SJCRH30 (cell line): ENCODE measurements around the gene DAB1. TPM values are rescaled to one million over a fixed set of nuclear protein-coding genes. Genes with fewer than 3 reads are reported as not detected.

Experiments used
- DNase-seq, 2 experiments: peaks; one replicate each; pipeline ENCODE4 v3.0.0-alpha.2; 2015 to 2020
- H3K27ac ChIP-seq: fragments of 250-450 bp; sonication (Bioruptor Pico); 2 replicates; pipeline ENCODE4 v1.5.1; 2020; ENCODE audit warnings: mild to moderate bottlenecking, moderate library complexity
- H3K27me3 ChIP-seq: fragments of 250-450 bp; sonication (Bioruptor Pico); 2 replicates; pipeline ENCODE4 v1.5.1; 2020; ENCODE audit warnings: mild to moderate bottlenecking, moderate library complexity
- H3K36me3 ChIP-seq: fragments of 250-450 bp; sonication (Bioruptor Pico); 2 replicates; pipeline ENCODE4 v1.5.1; 2020; ENCODE audit warnings: mild to moderate bottlenecking, moderate library complexity
- H3K4me1 ChIP-seq: fragments of 250-450 bp; sonication (Bioruptor Pico); 2 replicates; pipeline ENCODE4 v1.5.1; 2020; ENCODE audit warnings: mild to moderate bottlenecking, moderate library complexity
- H3K4me3 ChIP-seq: fragments of 250-450 bp; sonication (Bioruptor Pico); 2 replicates; pipeline ENCODE4 v1.5.1; 2020; ENCODE audit warnings: mild to moderate bottlenecking, moderate library complexity
- H3K9me3 ChIP-seq: fragments of 250-450 bp; sonication (Bioruptor Pico); replicated peaks from 2 replicates; pipeline ENCODE4 v1.5.1; 2020; ENCODE audit warnings: mild to moderate bottlenecking, moderate library complexity
- total RNA-seq: library from RNA; depleted of rRNA; stranded (reverse); fragments of >200 nt; shearing (Covaris generic); gene quantifications from 2 replicates; pipeline ENCODE4 v1.2.3, GENCODE V29; 2014; rRNA removed

DAB1 gene
- total RNA-seq: 0.05 TPM in 1 of 2 replicates, not detected in the other

DNA sequence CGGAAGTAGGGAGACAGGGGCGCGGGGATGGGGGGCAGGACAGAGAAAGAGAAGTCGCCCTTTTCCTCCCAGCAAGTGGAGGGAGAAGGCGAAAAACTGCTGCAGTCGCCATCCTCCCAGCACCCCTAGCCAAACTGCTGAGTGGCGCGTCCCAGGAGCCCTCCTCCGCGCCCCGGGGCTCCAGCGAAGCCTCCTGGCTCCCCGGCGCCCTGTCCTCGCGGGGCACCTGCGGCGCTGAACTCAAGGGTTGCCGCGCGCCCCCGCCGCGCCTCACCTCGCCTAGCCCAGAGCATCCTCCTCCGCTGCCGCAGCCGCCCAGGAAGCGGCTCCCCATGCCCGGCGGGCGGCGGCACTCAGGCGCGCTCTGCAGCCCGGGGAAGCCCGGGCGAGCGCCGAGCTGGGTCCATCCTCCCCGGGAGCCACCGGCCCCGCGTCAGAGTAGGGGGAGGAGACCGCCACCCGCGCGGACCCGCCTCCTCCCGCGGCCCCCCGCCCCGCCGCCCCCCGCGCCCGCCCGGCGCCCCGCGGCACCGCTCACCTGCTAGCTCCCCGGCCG, at the start of gene DAB1:
Gene DAB1 (minus strand): TSS at position 405 of the 556 bp plus-strand sequence. CDS start 133,030 bp downstream, outside the sequence.
- H3K9me3 ChIP-seq: no peaks in the 10 kb centered on the region; the same call in 1 of the 2 replicates
- H3K27ac ChIP-seq: no peak within 1 kb of the TSS
- DNase-seq: no peak
- H3K4me3 ChIP-seq: no peak within 1 kb of the TSS
- H3K27me3 ChIP-seq: peaks cover 28% of the 10 kb centered on the region
- no peaks in the 10 kb centered on the region for H3K4me1 ChIP-seq
- no peaks in the 10 kb centered on the region for H3K36me3 ChIP-seq

DNA sequence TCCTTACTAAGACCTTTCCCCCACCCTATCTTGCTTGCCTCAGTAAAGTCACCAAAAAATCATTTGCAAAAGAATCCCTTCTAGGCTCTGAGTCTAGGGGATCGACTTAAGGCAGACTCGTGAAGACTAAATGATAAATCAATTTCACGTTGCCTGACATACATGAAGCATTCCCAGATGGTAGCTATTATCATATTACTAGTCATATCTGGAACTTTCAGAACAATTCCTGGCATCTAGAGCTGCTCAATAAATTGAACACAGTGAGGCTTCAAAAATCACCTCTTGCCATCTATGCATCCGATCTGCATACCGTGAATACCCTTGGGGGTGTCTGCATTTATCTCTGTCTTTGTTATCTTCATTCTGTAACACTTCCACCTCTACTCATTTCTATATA, 49.6 kb upstream of the DAB1 start:
- no peak overlapping the region for H3K27ac ChIP-seq
- no peak for DNase-seq
- no peak overlapping the region for H3K4me3 ChIP-seq
- H3K27me3 ChIP-seq: peaks cover 3% of the 10 kb centered on the region; the same call in 1 of the 2 replicates
- no peaks in the 10 kb centered on the region for H3K9me3 ChIP-seq
- H3K36me3 ChIP-seq: no peaks in the 10 kb centered on the region
- H3K4me1 ChIP-seq: no peaks in the 10 kb centered on the region

DNA sequence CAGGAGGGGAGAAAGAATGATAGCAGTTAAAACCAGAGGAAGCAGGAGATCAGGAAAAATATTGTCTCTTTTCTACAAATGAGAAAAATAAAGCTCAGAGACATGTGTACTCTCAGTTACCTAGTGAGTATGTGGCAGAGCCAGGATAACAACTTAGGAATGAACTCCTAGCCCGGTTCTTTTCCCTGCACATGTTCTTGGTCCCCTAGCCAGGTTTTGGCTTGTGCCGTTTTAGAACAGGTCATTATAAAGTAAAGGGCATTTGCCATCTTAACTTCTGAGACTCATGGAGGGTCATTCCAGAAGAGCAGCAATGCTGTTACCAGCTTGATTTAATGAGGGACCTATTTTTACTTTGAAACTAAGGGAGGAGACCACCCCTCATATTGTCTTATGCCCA, 48.1 kb upstream of the DAB1 start:
- peaks cover 3% of the 10 kb centered on the region; the same call in 1 of the 2 replicates for H3K27me3 ChIP-seq
- no peak overlapping the region for H3K27ac ChIP-seq
- H3K9me3 ChIP-seq: no peaks in the 10 kb centered on the region
- DNase-seq: no peak
- no peaks in the 10 kb centered on the region for H3K4me1 ChIP-seq
- no peaks in the 10 kb centered on the region for H3K36me3 ChIP-seq
- H3K4me3 ChIP-seq: no peak overlapping the region

DNA sequence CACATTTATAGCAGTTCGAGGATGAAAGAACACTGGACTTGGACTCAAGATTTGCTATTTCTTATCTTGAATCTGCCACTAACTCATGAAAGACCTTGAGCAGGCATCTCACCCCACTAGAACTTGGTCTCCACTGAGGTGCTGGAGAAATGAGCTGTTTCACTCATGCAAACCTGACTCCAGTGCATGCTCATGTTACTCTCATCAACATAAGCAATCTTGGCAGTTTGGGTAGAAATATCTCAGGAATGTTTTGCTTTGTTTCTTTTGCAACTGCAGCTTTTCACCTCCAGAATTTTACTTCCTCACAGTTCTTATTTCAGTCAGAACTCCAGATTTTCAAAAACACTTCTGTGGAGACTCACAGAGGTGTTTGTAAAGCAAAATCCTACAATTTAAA, 46.2 kb upstream of the DAB1 start:
- Histone ChIP-seq H3K27ac (no peak overlapping the region), H3K4me3 (no peak overlapping the region), H3K36me3 (no peaks in the 10 kb centered on the region), H3K4me1 (no peaks in the 10 kb centered on the region), H3K9me3 (no peaks in the 10 kb centered on the region), H3K27me3 (peaks cover 3% of the 10 kb centered on the region; the same call in 1 of the 2 replicates)
- no peak for DNase-seq

GRCh38 chr1:57468641-57469523, 45.0 kb upstream of the DAB1 start:
- no peak for DNase-seq
- Histone ChIP-seq H3K9me3 (no peaks in the 10 kb centered on the region), H3K4me1 (no peaks in the 10 kb centered on the region), H3K27me3 (no peaks in the 10 kb centered on the region; the same call in 1 of the 2 replicates), H3K36me3 (no peaks in the 10 kb centered on the region), H3K27ac (no peak overlapping the region), H3K4me3 (no peak overlapping the region)

GRCh38 chr1:57467830-57468229, 44.0 kb upstream of the DAB1 start:
- H3K4me3 ChIP-seq: no peak overlapping the region
- H3K9me3 ChIP-seq: no peaks in the 10 kb centered on the region
- H3K27ac ChIP-seq: no peak overlapping the region
- no peak for DNase-seq
- H3K4me1 ChIP-seq: no peaks in the 10 kb centered on the region
- H3K36me3 ChIP-seq: no peaks in the 10 kb centered on the region
- H3K27me3 ChIP-seq: no peaks in the 10 kb centered on the region

DNA sequence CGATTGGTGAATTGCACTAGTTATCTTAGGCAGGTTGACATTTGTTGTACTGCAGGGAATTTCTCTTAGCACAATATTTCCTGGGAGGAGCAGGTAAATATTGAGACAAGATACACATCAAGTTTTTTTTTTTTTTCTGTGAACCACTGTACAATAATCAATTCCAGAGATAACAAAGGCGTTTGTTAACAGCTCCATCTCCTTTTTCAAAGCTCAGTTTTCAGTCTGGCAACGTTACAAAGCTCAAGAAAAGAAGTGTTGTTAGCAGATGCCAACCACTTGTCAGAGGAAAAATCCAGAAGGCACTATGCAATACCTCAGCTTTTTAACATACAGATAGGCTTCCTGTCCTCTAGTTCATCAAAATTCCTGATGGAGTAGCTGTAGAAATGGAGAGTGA, 40.9 kb upstream of the DAB1 start:
- Histone ChIP-seq H3K27me3 (no peaks in the 10 kb centered on the region), H3K36me3 (no peaks in the 10 kb centered on the region), H3K27ac (no peak overlapping the region), H3K4me1 (no peaks in the 10 kb centered on the region), H3K4me3 (no peak overlapping the region), H3K9me3 (no peaks in the 10 kb centered on the region)
- no peak for DNase-seq

- H3K27me3 ChIP-seq: no peaks in the 10 kb centered on the region
- no peaks in the 10 kb centered on the region for H3K4me1 ChIP-seq
- no peak overlapping the region for H3K27ac ChIP-seq
- no peaks in the 10 kb centered on the region for H3K36me3 ChIP-seq
- no peaks in the 10 kb centered on the region for H3K9me3 ChIP-seq
- no peak overlapping the region for H3K4me3 ChIP-seq
- no peak for DNase-seq
These were observed 39.5 kb upstream of the DAB1 start for GRCh38 chr1:57463343-57463742.

DNA sequence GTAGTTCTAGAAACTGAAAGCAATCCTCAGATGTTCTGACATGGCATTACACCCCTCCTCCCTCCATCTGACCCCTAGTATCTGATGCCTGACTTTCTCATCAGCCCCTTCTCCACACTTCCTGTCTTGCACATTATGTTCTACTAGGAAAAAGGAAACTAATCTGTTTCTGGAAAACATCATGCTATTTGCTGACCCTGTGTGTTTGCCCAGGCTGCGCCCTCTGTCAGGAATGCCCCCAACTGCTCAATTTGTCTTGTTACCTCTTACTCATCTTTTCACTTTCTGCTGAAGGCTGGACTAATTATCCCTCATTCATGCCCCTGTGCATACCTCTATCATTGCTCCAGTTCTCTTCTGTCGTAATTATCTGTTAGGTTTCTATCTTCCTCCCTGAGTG, 37.5 kb upstream of the DAB1 start:
- H3K4me1 ChIP-seq: no peaks in the 10 kb centered on the region
- H3K27ac ChIP-seq: no peak overlapping the region
- 0 out of 2 replicates have a peak, but pooled peaks cover 2% of the 10 kb centered on the region for H3K27me3 ChIP-seq
- H3K36me3 ChIP-seq: no peaks in the 10 kb centered on the region
- no peaks in the 10 kb centered on the region for H3K9me3 ChIP-seq
- no peak overlapping the region for H3K4me3 ChIP-seq
- DNase-seq: no peak

GRCh38 chr1:57451516-57451915, 27.7 kb upstream of the DAB1 start:
- H3K9me3 ChIP-seq: no peaks in the 10 kb centered on the region
- no peak overlapping the region for H3K4me3 ChIP-seq
- 0 out of 2 replicates have a peak, but pooled peaks cover under 1% of the 10 kb centered on the region for H3K27me3 ChIP-seq
- H3K4me1 ChIP-seq: no peaks in the 10 kb centered on the region
- no peak for DNase-seq
- no peaks in the 10 kb centered on the region for H3K36me3 ChIP-seq
- no peak overlapping the region for H3K27ac ChIP-seq

DNA sequence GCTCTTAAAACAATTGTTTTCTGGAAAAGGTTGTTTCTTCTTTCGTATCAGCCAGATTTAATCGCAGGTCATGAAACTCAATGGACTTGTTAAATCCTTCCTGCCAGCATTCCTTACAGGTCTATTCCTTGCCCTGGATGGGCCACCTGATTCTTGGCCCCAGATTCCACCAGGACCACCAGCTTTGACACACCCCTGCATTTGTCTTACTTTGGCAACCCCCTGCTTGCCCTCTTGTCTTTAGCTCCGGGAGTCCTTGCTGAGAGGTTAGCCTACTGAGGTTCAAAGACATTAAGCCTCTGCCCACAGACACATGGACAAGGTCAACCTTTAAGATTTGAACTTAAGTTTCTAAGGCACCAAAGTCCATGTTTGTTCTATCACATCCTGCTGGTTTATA, 27.1 kb upstream of the DAB1 start:
- Histone ChIP-seq H3K9me3 (no peaks in the 10 kb centered on the region), H3K27ac (no peak overlapping the region), H3K36me3 (no peaks in the 10 kb centered on the region), H3K4me1 (no peaks in the 10 kb centered on the region), H3K4me3 (no peak overlapping the region), H3K27me3 (no peaks in the 10 kb centered on the region)
- DNase-seq: no peak

GRCh38 chr1:57447551-57447950, 23.7 kb upstream of the DAB1 start:
- no peaks in the 10 kb centered on the region for H3K4me1 ChIP-seq
- H3K27me3 ChIP-seq: peaks cover 5% of the 10 kb centered on the region; the same call in 1 of the 2 replicates
- H3K9me3 ChIP-seq: no peaks in the 10 kb centered on the region
- no peak for DNase-seq
- no peak overlapping the region for H3K27ac ChIP-seq
- H3K4me3 ChIP-seq: no peak overlapping the region
- H3K36me3 ChIP-seq: no peaks in the 10 kb centered on the region

GRCh38 chr1:57443004-57443403, 19.1 kb upstream of the DAB1 start:
- Histone ChIP-seq H3K4me1 (no peaks in the 10 kb centered on the region), H3K4me3 (no peak overlapping the region), H3K9me3 (no peaks in the 10 kb centered on the region), H3K27ac (no peak overlapping the region), H3K36me3 (no peaks in the 10 kb centered on the region), H3K27me3 (peaks cover 5% of the 10 kb centered on the region; the same call in 1 of the 2 replicates)
- no peak for DNase-seq

DNA sequence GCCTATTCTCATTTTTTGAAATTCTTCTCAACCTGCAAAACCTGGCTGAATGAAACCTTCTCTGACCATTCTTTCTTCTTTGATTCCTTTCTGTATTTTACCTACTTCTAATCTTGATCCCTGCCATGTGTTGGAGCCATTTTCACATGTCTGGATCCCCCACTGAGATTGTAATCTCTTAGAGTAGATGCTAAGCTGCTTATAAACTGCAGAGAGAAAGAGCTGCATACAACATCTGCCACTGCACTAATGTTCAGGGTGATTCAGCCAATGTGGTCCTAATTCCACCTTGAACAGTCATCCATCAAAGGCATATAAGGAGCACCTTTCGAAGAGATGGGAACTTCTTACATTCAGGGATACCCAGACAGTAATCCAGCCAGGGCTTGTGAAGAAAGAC, 16.2 kb upstream of the DAB1 start:
- Histone ChIP-seq H3K4me3 (no peak overlapping the region), H3K27me3 (peaks cover 5% of the 10 kb centered on the region; the same call in 1 of the 2 replicates), H3K9me3 (no peaks in the 10 kb centered on the region), H3K27ac (no peak overlapping the region), H3K4me1 (no peaks in the 10 kb centered on the region), H3K36me3 (no peaks in the 10 kb centered on the region)
- no peak for DNase-seq

DNA sequence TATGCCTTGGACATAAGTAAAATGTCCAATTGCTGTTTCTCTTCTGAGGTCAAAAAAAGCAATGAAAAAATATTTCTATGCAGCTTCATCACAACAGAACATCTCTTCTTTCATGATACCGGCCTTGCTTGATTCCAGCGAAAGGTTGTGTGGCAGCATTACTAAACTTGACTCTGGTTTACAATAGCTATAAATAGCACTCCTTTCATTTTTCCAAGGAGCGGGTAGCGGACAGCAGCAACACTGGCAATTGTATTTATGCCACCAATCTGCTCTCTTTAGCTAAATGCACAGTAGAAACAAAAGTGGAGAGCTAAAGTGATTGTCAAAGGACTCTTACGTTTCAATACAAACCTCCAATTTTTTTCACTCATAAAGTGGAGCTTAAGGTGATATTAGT, 7.5 kb upstream of the DAB1 start:
- DNase-seq: no peak
- Histone ChIP-seq H3K4me1 (no peaks in the 10 kb centered on the region), H3K27ac (no peak overlapping the region), H3K27me3 (peaks cover 8% of the 10 kb centered on the region; the same call in 1 of the 2 replicates), H3K4me3 (no peak overlapping the region), H3K9me3 (no peaks in the 10 kb centered on the region), H3K36me3 (no peaks in the 10 kb centered on the region)
